ENCODE data around the gene NTN1.

Gene NTN1

GRCh38 chr17:9236286-9237052, 215.2 kb downstream of the NTN1 start:
- DNase-seq: no peak

- no peak for DNase-seq
Observed at GRCh38 chr17:9237053-9237410, 215.7 kb downstream of the NTN1 start.

GRCh38 chr17:9237661-9238301, 216.5 kb downstream of the NTN1 start:
- peak; percentile 78 for DNase-seq

GRCh38 chr17:9238340-9239245, 217.3 kb downstream of the NTN1 start:
- no peak for DNase-seq

GRCh38 chr17:9239246-9239792, 218.0 kb downstream of the NTN1 start:
- DNase-seq: no peak

- peak; percentile 73 for DNase-seq
Observed at GRCh38 chr17:9239793-9240658, 218.7 kb downstream of the NTN1 start.

GRCh38 chr17:9240659-9241370, 219.5 kb downstream of the NTN1 start:
- peak; percentile 61 for DNase-seq

- DNase-seq: no peak
Observed at GRCh38 chr17:9241371-9241712, 220.0 kb downstream of the NTN1 start.

GRCh38 chr17:9241774-9242496, 220.6 kb downstream of the NTN1 start:
- no peak for DNase-seq

GRCh38 chr17:9242497-9242881, 221.2 kb downstream of the NTN1 start:
- no peak for DNase-seq

GRCh38 chr17:9242983-9243382, 221.7 kb downstream of the NTN1 start:
- DNase-seq: no peak

- no peak for DNase-seq
Observed at GRCh38 chr17:9244066-9245052, 223.0 kb downstream of the NTN1 start.

- DNase-seq: no peak
Observed at GRCh38 chr17:9247401-9247938, 226.2 kb downstream of the NTN1 start.

- DNase-seq: no peak
Observed at GRCh38 chr17:9249245-9249953, 228.1 kb downstream of the NTN1 start.

- no peak for DNase-seq
Observed at GRCh38 chr17:9251273-9251672, 230.0 kb downstream of the NTN1 start.

GRCh38 chr17:9253308-9253707, 232.0 kb downstream of the NTN1 start:
- DNase-seq: no peak

- no peak for DNase-seq
Observed at GRCh38 chr17:9254841-9255240, 233.5 kb downstream of the NTN1 start.

- no peak for DNase-seq
Observed at GRCh38 chr17:9255833-9256232, 234.5 kb downstream of the NTN1 start.

- DNase-seq: no peak
Observed at GRCh38 chr17:9256361-9256750, 235.0 kb downstream of the NTN1 start.
